GM12865 (cell line): ENCODE data around the gene LIN37.

Source experiments
- DNase-seq: peaks from one replicate; pipeline ENCODE4 v3.0.0; 2010; ENCODE audit warnings: low read depth
- H3K4me3 ChIP-seq: 2 replicates; pipeline ENCODE4 v1.5.1; 2011; ENCODE audit warnings: mild to moderate bottlenecking, low read depth, low read length, control low read depth
- CTCF ChIP-seq: IDR thresholded peaks from 2 replicates; pipeline ENCODE4 v1.5.1; 2011; ENCODE audit warnings: low read length, control low read depth, low read depth, inconsistent platforms; ENCODE audit not compliant: insufficient read depth; ENCODE audit errors: missing control alignments

The LIN37 gene

DNA sequence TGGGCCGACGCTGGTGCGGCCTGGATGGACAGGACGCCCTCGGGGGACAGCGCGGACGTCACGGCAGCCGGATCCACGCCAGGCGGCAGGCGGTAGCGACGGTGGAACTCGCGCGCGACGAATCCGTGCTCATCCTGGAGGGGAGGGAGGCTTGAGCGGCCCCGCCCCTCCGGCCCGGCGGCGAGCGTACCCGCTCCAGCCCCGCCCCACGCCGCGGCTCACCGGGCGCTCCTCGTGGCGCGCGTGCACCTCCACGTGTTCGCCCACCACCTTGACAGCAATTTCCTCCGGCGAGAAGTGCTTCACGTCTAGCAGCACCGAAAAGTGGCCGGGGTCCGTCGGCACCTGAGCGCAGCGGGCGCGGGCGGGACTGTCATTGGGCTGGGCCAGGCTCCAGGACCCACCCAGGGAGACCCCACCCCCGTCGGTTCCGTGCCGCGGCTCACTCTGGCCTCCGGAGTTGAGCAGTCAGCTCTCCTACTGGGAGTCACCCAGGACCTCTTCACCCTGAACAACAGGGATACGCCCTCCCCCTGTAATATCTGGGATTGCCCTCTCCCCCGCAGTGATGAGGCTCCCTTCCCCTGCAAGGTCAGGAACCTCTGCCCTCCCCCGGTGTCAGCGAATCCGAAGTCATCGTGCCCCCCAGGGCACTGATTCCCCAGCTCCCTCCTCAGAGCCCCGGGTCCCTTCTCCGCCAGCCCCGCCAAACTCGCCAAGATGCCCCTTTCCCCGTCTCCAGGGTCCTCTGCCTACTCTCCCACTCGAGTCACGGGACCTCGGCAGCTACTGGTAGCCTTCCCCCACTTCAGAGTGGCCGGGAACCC, 7.4 kb downstream of the LIN37 start:
- TF ChIP-seq CTCF: no peak
- H3K4me3 ChIP-seq: no peak overlapping the region
- DNase-seq: no peak

- no peak for TF ChIP-seq CTCF
- DNase-seq: no peak
- peak within 1 kb of the TSS; percentile 60 for H3K4me3 ChIP-seq
These were observed 8.2 kb downstream of the LIN37 start, which contains the start of gene HSPB6 for GRCh38 chr19:35756377-35757230. TSS of gene HSPB6 (minus strand) at chr19:35757029. CDS start at chr19:35757008, 21 bp downstream.

GRCh38 chr19:35757231-35757748, 8.9 kb downstream of the LIN37 start:
- DNase-seq: no peak
- no peak for TF ChIP-seq CTCF
- peak overlapping the region; percentile 60 for H3K4me3 ChIP-seq

GRCh38 chr19:35757749-35758608, 9.6 kb downstream of the LIN37 start, which contains the start of gene PROSER3:
TSS of gene PROSER3 (plus strand) at chr19:35758176. CDS start at chr19:35758216, 40 bp downstream.
- TF ChIP-seq CTCF: no peak
- peak within 1 kb of the TSS; percentile 87 for H3K4me3 ChIP-seq
- DNase-seq: peak; percentile 100

DNA sequence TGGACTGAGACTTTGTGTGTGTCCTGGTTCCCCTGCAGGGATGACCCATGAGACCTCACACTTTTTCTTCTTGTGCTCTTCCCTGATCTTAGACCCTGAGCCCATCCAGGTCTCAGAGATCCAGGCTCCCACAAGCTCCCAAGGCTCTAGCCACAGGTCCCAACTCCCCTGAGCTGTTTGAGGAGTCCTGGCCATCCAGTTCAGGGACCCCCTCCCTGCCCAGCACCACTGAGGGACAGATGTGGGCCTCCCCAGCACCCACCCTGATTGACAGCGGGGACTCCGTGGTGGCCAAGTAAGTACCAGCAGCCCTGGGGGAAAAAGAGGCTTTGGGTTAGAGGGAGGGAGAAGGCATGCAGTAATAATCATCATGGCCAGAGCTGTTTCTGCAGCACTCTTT, 11.3 kb downstream of the LIN37 start:
- no peak for TF ChIP-seq CTCF
- H3K4me3 ChIP-seq: no peak overlapping the region
- DNase-seq: no peak

DNA sequence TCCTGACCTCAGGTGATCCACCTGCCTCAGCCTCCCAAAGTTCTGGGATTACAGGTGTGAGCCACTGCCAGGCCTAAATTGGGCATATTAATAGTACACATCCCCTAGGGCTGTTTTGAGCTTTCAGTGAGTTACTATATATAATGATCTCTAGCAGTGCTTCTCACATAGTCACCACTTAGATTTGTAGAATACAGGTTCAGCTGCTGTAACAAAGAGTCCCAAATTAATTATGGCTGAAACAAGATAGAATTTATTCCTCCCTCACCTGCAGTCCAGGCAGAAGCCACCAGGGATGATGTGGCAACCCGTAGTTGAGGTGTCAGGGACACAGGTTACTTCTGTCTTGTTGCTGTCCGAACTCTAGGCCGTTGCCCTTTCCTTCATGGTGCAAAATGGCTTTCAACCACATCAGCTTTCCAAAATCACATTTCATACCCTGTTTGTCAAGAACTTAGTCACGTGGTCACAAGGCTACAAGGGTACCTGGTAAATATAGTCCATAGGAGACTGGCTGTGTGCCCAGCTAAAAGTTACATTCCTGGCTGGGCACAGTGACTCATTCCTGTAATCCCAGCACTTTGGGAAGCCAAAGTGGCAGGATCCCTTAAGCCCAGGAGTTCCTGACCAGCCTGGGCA, 12.5 kb downstream of the LIN37 start:
- no peak for DNase-seq
- TF ChIP-seq CTCF: no peak
- no peak overlapping the region for H3K4me3 ChIP-seq
